GM18499 (cell line): ENCODE data around the gene ELAPOR1.
"Not testable (repeated sequence)": the region's sequence is repeated elsewhere in the genome, so short reads cannot be mapped to it uniquely, and the experiment has no call there.

Experiments
- ATAC-seq: cut with Tn5 transposase; IDR thresholded peaks from one replicate; pipeline ENCODE4 v1.9.1; 2021; ENCODE audit warnings: moderate number of reproducible peaks; ENCODE audit not compliant: insufficient read depth, unreplicated experiment

Gene ELAPOR1

DNA sequence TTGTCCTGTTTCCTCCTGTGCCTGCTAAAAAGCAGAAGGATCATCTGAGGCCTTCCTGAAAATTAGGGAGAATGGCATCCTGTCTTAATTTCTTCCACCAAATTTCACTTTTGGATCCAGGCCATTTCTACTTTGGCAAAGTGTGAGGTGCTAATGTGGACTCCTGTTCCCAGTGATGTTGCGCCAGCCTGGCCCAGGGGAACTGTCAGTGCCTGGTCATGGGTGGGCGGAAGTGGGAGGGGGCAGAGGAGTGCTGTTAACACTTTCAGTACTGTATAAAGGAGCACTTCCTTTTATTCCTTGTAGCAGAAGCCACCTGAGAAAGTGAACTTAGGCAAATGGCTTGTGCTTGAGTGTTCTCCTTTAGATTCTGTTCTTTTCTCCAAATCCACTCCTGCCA lies 19.9 kb downstream of the ELAPOR1 start:
- ATAC-seq: no peak

DNA sequence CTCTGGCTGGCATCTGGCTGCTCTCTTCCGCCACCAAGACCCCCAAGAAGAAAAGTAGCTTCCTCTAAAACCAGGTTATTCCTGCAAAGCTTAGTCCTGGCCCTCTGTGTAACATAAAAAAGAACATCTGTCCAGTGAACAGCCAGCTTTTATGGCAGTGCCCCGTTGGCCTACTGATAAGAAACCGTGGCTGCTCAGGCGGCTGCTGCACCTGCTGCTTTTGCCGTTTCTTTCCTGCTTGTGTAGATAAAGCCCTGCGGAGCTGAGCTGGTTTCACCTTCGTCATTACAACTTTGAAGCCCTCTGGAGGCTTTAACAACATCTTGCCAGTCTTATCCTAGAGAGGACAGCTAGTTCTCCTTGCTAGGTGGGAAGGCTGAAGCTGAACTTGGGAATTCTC lies 20.5 kb downstream of the ELAPOR1 start:
- no peak for ATAC-seq

DNA sequence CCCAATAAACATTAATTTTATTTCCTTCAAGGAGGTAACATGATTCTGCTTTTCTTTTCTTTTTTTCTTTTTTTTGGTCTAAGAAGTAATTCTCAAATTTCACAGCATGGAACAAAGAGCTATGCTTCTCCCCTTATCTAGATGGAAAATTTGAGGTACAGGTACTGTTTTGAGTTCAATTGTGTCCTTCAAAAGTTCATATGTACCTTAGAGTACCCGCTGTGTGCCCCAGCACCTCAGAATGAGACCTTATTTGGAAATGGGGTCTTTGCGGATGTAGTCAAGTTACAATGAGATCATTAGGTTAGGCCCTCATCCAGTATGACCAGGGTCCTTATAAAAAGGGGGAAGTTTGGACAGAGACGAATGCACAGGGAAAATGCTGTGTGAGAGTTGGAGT lies 22.0 kb downstream of the ELAPOR1 start:
- no peak for ATAC-seq

DNA sequence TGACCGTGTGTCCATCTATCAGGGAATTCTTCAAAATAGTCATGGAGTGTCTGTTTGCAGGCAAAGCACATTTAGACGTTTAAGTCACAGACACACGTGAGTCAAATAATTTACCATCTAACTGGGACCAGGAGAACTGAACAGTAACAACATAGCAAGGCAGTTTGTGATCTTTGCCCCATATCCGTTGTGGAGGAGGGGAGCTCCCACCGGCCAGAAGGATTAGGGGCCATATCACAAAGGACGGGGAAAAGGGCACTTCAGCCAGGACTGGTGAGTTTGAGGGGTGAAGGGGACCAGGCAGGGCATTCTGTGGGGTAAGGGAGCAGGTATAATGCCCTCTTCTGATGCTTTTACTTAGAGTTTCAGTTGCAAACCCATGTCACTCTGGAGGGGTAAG lies 22.9 kb downstream of the ELAPOR1 start:
- no peak for ATAC-seq

DNA sequence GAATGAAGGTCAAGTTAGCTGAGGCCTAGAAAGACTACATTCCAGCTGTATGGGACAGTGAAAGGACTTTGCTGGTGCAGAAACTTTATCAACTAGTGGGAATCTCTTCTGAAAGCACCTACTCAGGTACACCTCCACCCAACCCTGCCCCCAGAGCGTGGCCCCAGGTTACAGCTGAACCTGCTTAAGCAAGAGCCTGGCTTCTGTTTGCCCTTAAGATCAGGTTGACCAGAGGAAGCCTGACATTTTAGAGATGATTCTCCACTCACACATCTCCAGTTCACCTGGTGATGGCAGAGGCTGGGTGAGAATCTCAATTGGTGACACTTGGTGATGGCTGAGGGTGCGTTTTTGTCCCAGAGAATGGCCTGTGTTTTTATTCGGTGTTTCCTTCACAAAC lies 24.0 kb downstream of the ELAPOR1 start:
- ATAC-seq: no peak

DNA sequence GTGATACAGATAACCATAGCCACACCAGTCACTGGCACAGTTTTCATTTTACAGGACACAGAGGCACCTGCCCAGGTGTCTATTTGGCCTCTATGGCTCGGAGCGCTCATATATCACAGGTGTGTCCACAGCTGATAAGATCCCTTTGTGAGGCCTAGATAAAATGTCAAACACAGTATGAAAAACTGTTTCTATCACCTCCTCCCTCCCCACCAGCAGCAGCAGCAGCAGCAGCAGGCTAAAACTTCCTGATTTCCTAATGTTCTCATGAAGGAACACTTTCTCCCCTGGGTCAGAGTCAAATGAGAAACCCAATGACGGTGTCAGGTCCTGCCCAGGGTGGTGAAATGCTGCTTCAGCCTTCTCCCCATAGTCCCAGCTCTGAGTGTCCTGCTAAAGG lies 24.4 kb downstream of the ELAPOR1 start:
- ATAC-seq: no peak

DNA sequence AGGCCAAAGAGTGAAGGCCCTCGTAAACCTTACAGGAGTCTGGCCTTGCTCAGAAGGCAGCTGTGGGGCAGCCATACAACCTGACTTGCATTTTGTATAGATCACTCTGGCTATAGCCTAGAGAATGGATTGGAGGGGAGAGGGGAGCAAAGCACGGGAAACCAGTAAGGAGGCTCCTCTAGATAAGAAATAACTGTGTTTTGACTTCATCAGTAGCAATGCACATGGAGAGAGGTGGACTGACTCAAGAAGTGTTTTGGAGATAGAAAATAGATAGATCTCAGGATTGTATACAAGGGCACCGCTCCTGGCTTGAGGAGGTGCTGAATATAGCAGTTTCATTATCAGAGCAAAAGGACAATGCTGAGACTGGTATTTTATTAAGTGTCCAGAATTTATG lies 26.5 kb downstream of the ELAPOR1 start:
- ATAC-seq: no peak

DNA sequence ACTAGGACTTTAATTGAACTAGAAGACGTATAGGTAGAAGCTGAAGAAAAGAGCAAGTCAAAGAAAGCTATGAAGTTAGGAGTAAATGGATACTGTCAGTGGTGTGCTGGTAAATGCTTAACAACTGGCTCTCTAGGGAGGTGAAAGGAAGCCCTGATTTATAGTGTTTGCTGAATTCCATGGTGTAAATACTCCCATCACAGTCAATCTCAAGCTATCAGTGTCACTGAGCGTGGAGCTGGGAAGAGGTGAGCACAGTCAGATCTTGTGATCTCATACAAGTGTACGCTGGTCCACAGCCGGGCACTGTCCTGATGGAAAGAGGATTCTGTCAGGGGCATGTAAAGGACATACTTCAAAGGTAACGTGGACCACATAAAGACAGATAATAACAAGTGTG lies 28.3 kb downstream of the ELAPOR1 start:
- no peak for ATAC-seq

DNA sequence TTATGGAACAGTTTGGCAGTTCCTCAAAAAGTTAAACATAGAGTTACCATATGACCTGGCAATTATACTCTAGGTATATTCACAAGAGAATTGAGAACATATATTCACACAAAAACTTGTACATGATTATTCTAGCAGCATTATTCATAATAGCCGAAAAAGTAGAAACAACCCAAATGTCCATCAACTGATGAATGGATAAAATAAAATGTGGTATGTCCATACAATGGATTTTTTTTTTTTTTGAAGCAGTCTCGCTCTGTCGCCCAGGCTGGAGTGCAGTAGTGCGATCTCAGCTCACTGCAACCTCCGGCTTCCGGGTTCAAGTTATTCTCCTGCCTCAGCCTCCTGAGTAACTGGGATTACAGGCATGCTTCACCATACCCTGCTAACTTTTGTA lies 28.8 kb downstream of the ELAPOR1 start:
- ATAC-seq: not testable (repeated sequence)

DNA sequence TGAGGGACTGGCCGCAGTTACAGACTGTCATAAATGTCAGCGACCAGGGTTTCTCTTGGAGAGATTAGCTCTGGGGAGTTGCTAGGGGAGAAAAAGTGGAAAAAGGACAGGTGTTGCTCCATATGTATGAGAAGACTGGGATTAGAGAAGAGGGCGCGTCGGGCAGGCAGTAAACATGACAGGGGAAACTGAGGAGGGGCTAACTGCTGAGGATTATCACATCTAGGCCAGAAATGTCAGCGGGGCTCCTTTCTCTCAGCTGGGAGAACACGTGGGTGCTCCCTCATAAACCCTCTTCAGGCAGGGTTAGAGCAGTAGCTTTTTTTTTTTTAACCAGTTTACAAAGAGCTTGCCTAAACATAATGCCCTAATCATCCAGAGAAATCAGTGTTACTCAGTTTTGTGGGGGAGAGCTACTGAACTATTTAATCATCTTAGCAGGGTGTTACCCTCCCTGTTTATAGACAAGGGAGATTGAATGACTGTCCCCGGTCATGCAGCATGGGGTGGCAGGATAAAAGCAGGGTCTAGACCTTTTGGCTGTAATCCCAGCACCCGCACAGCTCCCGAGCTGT lies 35.2 kb downstream of the ELAPOR1 start:
- ATAC-seq: no peak

DNA sequence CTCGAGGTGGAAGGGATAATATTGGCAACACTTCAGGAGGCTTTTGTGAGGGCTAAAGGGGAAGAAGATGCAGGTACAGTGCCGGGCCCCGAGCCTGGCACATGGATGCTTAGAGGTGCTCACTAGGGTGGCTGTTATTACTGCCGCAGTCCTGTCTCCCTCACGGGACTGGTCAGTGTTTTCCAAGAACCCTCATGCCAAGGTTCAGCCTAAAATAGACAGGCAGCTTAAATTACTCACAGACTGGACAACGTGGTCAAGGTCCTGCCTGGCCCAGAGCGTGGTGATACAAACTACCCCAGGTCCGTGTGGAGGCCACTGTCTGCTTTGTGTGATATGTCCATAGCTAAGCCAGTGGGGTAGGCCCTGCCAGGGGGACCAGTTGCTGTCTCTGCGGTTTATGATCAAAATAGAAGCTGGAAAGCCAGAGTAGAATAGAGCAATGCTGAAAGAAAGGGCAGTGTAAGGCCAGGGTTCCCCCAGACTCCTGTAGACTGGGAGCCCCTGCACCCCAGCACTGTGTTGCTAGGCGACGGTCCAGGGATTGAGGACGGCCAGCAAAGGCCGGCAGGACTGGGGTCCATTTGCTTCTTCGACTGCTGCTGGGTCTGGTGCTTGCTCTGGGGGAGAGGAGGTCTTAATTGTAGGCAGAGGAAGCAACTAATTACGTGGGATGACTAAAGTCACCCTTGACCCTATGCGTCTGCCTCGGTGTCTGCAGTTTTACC lies 36.1 kb downstream of the ELAPOR1 start:
- ATAC-seq: no peak

DNA sequence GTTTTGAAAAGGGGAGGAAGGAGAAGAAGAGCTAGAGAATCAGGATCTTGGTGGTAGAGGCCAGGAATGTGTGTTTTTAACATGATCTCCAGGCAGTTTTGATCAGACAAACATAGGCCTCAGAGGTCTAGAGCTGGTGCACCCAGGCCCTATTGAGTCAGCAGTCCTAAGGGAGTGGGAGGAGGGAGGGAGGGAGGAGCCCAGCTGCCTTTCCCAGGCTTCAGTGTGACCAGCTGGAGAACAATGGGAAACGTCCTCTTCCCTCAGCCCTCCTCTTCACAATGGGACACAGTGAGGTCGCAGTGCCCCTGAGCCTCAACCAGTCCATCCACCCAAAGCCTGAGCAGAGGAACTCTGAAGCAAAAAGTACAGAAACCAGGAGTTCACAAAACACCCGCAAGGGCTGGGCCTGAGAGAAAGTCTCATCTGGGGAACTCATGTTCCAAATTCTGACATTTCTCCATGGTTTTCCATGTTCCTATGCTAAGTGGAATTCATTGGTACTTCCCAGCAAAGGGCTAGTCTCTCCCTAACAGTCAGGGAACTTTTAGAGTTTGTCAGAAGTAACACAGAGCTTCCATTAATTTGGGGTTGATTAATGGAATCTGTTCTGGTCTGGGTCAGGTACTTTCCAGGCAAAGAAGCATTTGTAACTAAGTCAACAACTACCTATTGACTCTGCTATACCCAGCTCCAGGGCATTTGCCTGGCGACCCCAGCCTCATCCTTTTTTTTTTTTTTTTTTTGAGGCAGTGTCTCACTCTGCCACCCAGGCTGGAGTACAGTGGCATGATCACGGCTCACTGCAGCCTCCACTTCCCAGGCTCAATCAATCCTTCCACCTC lies 37.5 kb downstream of the ELAPOR1 start:
- no peak for ATAC-seq

DNA sequence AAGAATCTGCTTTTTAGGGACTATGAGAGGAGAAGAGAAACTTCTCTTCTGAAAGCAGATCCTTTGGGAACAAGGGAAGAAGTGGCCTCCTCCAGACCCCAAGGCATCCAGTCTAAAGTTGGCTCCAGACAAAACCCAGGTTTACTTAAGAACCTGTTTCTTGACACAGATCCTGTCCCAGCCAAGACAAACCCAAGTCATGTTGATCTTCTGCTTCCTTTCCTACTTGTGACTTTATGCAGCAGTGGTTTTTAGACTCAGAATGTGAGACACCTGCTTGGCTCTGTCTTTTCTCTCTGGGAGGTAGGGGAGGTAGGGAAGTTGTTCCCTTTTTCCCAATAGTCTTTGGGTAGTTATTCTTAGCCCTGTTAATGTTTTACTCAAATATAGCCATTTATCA lies 38.3 kb downstream of the ELAPOR1 start:
- no peak for ATAC-seq

DNA sequence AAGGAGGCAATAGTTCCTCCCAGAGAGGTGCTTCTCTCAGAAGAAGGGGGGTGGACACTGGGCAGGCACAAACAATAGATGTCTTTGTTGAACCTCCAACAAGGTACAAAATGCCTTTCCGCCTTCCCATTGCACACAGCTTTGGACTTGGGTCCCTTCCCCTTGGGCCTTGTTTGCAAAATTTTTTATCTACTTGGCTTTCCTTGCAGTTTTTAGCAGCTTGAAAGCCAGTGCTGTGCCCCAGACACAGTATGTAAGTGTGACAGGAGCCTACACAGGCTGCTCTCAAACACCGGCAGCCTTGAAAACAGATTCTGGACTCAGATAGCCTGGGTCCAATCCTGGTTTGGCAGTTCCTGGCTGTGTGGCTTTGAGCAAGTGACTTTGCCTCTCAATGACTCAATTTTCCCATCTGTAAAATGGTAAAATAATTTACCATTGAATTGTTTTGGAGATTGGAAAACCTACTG lies 43.0 kb downstream of the ELAPOR1 start:
- ATAC-seq: no peak

DNA sequence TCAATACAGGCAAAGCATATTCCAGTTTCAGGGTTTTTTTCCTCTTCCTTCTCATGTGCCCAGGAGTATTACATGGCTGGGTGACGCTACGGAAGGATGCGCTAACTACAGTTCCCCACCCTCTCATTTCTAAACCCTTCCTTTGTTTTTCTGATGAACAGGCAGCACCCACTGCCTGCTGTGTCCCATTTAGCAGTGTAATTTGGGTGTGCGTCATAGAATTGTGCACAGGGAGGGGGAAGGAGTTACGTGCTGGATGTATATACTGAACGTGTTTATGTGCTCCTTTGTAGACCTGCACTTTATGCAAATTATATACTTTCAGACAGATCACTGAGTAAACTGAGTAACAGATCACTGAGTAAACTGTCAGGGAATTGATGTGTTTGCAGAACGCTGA lies 44.5 kb downstream of the ELAPOR1 start:
- ATAC-seq: no peak

DNA sequence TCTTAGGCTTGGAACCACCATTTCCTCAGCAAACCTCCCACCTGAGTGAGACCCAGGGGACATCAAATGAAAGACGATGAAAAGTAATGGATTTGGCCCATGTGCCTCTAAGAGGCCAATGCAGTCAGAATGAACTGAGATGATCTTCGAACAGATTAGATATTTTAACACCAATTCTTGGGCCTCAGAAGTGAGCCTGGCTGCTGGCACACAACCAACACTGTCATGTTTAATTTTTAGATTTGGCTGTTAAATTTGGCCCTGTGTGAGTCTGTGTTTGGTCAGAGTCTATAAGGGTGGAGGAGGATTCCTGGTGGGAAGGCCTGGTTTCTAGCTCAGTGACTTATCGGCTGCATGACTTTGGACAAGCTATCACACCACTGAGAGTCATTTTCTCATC lies 45.4 kb downstream of the ELAPOR1 start:
- ATAC-seq: no peak

DNA sequence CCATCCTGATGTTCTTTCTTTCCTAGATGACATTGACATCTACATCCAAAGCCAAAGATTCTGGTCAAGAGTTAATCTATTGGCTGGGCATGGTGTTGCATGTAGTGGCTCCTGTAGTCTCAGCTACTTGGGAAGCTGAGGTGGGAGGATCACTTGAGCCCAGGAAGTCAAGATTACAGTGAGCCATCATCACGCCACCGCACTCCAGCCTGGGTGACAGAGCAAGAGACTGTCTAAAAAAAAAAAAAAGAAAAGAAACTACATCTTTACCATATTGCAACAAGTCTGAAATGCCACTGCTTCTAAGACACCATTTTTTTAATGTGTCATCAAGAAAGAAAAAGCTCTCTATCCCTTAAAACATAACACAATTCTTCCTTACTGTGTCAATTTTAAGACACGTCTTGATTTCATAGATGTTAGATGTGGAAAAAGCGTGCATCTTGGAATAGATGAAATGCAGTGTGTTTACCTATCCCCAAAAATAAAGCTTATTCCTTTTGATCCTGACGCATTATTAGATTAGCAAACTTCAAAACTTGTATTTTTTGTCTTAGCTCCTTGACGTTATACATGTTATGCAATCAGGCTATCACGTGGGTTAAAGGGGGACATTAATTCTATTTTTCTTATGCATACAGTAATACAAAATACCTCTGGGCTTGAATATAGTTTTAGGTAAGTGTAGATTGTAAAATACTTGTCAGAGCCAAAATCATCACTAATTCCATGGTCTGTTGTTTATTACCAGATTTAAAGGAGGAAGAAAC lies 46.3 kb downstream of the ELAPOR1 start:
- no peak for ATAC-seq

DNA sequence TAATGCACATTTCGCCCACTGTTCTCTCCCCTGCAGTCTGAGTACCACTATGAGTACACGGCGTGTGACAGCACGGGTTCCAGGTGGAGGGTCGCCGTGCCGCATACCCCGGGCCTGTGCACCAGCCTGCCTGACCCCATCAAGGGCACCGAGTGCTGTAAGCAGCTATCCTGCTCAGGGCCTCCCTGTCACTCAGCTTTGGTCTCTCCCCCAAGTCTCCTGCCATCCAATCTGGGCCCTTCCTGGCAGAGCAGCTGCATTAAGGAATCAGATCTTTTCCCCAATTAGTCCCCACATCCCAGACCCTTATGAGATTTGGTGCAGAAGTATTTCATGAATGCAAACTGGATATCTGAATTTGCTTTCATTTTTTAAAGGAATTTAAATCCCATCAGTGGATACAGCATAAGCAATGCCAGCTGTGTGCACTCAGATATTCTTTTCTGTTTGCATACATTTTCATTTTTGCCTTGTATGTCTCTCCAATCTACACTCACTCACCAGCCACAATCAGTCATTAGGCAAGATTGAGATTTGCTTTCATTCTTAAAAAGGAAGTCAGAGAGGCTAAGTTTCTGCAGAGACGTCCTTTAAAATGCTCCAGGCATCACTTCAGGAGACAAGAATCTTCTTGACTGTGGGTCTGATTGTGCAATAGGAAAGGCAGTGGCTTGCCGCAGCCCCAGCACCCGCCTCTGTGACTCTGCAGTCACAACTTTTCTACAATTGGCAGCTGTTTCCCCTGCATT lies 48.1 kb downstream of the ELAPOR1 start:
- ATAC-seq: no peak

DNA sequence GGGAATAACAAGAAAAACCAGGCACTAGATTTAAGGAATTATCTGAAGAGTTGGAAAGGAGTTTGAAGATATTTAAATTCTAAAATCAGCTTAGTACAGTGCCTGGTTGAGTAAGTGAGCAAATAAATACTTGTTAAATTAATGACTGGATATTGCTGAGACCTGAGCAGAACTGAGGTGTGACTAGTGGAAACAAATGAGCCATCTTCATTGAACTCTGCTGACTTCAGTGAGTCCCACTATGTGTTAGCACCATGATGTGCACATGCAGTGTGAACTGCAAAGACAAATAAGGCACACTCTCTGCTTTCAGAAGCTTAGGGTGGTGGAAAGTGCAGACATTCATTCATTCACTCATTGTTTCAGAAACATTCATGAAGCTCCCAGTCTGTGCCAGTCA lies 48.7 kb downstream of the ELAPOR1 start:
- ATAC-seq: no peak

DNA sequence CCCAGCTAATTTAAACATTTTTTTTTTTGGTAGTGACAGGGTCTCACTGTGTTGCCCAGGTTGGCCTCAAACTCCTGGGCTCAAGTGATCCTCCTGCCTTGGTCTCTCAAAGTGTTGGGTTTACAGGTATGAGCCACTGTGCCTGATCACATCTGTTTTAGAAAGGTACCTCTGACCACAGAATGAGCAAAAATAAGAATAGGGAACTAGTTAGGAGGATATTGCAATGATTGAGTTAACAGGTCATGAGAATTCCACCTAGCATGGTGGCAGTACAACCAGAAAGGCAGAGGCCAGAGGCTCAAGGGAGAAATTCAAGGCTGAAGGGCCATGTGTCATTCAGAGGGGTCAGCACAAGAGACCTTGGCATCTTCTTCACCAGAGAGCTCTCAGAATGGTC lies 49.6 kb downstream of the ELAPOR1 start:
- ATAC-seq: no peak
